Endothelial cell of coronary artery (primary cell): Measurements from ENCODE around the gene CHRNA4. TPM values are rescaled to one million over a fixed set of nuclear protein-coding genes. Genes with fewer than 3 reads are reported as not detected.

Experiments used
- total RNA-seq: library from RNA; depleted of rRNA; stranded (reverse); fragments of >200 nt; gene quantifications from 2 replicates; pipeline ENCODE4 v1.2.3, GENCODE V29; 2014

The CHRNA4 gene
- not detected in 2 replicates for total RNA-seq

DNA sequence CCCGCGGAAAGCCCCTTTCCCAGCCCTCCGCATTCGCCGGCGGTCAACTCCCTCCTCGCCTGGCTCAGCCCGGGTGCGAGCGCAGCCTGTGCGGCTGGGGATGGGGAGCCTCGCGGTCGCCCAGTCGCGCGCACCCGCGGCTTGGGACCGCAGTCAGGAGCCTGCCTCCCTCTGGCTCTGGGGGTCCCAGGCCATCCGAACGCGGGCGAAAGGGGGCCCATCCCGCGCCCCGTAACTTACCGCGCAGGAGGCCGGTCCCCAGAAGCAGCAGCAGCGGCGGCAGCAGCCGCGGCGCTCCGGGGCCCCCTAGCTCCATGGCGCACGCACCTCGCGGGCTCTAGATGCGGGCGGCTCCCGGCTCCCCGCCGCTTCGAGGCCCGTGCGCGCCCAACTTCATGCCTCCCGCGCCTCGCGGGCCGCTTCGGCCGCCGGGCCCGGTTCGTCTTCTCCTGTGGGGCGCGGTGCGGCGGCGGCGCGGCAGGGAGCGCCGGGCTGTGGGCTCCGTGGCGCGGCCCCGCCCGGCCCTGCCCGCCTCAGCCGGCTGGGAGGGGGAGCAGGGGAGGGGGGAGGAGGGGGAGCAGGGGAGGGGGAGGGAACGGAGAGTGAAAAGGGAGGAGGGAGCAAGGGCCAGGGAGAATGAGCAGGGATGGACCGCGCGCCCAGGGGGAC is at the start of gene CHRNA4:
Gene CHRNA4 (minus strand): TSS at position 500 of the 669 bp plus-strand sequence. CDS start 184 bp downstream, at position 316.

Other genes with a start within 250 kb of the CHRNA4 start
- gene YTHDF1, start 145.2 kb downstream of the CHRNA4 start, total RNA-seq: 19.6 and 25.6 TPM in 2 replicates
- gene BIRC7, start 125.4 kb downstream of the CHRNA4 start, total RNA-seq: not detected in 2 replicates
- gene NKAIN4, start 106.9 kb downstream of the CHRNA4 start, total RNA-seq: not detected in 2 replicates
- 52.2 and 56.7 TPM in 2 replicates for gene ARFGAP1, start 88.5 kb downstream of the CHRNA4 start, total RNA-seq
- not detected in 2 replicates for gene COL20A1, start 68.2 kb downstream of the CHRNA4 start, total RNA-seq
- gene KCNQ2, start 111.3 kb upstream of the CHRNA4 start, total RNA-seq: not detected in 2 replicates
- 1.0 and 2.0 TPM in 2 replicates for gene EEF1A2, start 137.7 kb upstream of the CHRNA4 start, total RNA-seq
- 12.1 and 14.5 TPM in 2 replicates for gene PPDPF, start 159.4 kb upstream of the CHRNA4 start, total RNA-seq
- under 0.01 TPM in 2 replicates for gene PTK6, start 176.0 kb upstream of the CHRNA4 start, total RNA-seq
- not detected in 2 replicates for gene SRMS, start 186.4 kb upstream of the CHRNA4 start, total RNA-seq
- 0.63 and 0.94 TPM in 2 replicates for gene FNDC11, start 192.8 kb upstream of the CHRNA4 start, total RNA-seq
- 31.0 and 44.7 TPM in 2 replicates for gene HELZ2, start 212.9 kb upstream of the CHRNA4 start, total RNA-seq